HG03135 (cell line): ENCODE measurements around the gene ZBTB46.
"Not testable (repeated sequence)": the region's sequence is repeated elsewhere in the genome, so short reads cannot be mapped to it uniquely, and the experiment has no call there.

ENCODE experiments used
- ATAC-seq: cut with Tn5 transposase; IDR thresholded peaks from one replicate; pipeline ENCODE4 v1.9.1; 2021; ENCODE audit warnings: mild to moderate bottlenecking, moderate library complexity; ENCODE audit not compliant: unreplicated experiment

ZBTB46 gene

DNA sequence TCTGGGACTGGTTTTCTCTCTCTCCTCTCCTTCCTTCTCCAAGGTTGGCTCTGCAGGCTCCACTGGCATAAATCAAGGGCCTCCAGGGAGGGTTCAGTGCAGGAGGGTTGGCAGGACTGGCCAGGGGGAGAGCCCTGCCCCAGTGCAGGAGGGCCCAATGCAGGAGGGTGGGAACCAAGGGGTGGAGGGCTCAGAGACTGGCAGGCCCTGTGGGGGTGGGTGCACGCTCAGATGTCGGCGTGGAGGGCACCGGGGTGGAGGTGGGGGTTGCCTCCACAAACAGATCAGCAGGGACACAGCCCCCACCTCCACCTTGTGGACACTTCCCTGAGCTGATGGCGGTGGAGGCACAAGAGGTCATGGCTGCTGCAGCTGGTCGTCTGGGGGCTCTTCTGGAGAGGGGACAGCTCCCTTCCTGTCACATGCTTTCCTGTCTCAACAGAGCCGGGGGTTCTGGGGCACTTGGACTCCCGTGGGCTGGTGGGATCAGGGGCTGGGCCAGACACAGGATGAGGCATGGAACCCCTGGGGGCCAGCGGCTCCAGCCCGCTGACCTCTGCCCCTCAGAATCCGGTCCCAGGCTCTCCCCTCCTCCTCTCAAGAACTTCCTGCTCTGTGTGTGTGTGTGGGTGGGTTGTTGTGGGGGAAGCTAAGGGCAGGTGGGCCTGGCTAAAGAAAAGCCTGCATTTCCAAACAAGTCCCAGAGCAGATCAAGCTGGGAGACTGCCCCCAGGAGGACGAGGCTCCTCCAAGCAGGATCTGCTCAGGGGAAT, 27.5 kb upstream of the ZBTB46 start:
- ATAC-seq = no peak

- ATAC-seq = no peak
Observed at GRCh38 chr20:63857764-63858392, 26.8 kb upstream of the ZBTB46 start.

- ATAC-seq = no peak
Observed at GRCh38 chr20:63856098-63856511, 25.0 kb upstream of the ZBTB46 start.

- no peak for ATAC-seq
Observed at GRCh38 chr20:63855363-63856097, 24.5 kb upstream of the ZBTB46 start.

- no peak for ATAC-seq
Observed at GRCh38 chr20:63854766-63855362, 23.8 kb upstream of the ZBTB46 start.

DNA sequence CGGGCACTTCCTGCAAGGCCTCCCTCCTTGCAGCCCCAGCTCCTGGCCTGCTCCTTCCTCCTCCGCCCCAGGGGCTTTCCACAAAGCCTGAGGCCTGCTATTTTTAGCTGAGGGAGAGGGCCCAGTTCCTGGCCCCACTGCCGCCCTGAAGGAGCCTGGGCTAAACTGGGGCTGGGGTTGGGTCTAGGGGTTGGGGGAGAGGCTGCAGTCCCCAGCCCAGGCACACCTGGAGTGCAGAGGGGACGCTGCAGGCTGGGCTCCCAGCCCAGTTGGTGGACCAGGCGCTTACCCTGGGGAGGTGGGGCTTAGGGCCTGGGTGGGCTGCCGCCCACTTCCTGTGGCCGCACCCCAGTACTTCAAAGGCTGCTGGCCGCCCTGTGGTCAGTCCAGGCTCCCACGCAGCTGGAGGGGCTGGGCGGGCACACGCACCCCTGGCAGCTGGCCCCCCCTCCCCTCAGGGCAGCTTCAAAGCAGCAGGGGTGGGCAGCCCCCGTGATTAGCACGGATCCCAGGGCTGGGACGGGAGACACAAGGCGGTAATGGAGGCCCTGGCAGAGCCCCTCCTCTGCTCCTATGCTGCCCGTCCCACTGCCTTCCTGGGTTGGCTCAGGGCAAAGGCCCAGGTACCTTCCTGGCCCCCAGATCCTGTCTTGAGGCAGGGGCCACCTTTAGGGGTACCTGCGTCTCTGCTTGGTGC, 23.2 kb upstream of the ZBTB46 start:
- no peak for ATAC-seq

DNA sequence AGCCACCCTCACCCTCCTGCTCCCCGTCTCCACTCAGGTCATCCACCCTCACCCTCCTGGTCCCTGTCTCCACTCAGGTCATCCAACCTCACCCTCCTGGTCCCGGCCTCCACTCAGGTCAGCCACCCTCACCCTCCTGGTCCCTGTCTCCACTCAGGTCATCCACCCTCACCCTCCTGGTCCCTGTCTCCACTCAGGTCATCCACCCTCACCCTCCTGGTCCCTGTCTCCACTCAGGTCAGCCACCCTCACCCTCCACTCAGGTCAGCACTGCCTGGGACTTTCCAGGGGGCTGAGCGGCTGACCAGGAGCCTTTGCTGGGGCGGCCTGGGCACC, 22.6 kb upstream of the ZBTB46 start:
- not testable (repeated sequence) for ATAC-seq

DNA sequence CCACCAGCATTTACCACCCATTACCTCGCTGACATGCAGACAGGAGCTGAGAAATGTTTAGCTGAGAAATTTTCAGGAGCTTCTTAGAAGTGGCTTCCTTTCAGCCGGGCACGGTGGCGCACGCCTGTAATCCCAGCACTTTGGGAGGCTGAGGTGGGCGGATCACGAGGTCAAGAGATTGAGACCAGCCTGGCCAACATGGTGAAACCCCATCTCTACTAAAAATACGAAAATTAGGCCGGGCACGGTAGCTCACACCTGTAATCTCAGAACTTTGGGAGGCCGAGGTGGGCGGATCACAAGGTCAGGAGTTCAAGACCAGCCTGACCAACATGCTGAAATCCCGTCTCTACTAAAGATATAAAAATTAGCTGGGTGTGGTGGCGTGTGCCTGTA, 20.5 kb upstream of the ZBTB46 start:
- ATAC-seq = not testable (repeated sequence)

DNA sequence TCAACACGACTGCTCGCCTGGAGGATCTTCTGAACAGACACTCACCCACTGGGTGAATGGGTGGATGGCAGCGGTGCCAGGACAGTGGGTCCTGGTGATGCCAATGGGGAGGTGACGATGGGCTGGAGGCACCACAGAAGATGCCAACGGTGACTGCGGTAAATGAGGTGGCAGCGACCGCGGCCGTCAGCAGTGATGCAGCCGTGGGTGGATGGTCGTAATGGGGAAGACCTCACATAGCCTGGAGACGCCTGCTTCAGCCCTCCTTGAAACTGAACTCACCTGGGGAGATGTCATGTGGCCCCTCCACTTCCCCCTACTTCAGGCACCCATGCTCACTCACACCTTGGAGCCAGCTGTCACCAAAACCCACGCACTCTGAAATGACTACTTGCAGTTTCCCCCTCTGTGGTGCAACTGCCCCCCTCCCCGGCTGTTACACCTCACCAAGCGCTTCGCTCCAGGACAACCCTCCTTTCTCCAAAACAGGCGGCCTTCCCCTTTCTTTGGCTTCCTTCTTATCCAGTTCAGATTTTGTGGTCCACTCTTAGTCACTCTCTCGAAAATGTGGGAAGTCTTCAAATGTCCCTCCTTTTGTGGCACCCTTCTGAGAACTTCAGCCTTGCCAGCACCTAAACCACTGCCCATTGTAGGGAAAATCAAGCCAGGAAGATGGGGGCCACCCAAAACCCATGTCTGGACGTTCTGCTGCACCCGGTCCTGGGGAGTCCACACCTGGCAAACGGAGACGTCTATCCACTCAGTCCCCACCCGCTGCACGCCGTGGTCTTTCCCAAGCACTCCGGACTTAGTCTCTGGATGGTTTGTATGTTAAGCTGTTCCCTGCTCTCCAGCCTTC, 19.9 kb upstream of the ZBTB46 start:
- ATAC-seq = peak; percentile 82

GRCh38 chr20:63848003-63848911, 17.2 kb upstream of the ZBTB46 start:
- ATAC-seq = no peak

- no peak for ATAC-seq
Observed at GRCh38 chr20:63847237-63848002, 16.4 kb upstream of the ZBTB46 start.

DNA sequence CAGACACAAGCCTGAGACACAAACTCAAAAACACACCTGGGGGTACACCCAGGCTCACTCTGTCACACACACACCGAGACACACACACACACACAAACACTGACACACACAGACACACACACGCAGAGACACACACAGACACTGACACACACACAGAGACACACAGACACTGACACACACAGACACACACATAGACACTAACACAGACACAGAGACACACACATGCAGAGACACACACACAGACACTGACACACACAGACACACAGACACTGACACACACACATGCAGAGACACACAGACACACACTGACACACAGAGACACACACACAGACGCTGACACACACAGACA, 15.8 kb upstream of the ZBTB46 start:
- no peak for ATAC-seq

- ATAC-seq = no peak
Observed at GRCh38 chr20:63846128-63846771, 15.2 kb upstream of the ZBTB46 start.

GRCh38 chr20:63844511-63844991, 13.5 kb upstream of the ZBTB46 start:
- ATAC-seq = no peak

- ATAC-seq = no peak
Observed at GRCh38 chr20:63843778-63844177, 12.7 kb upstream of the ZBTB46 start.

DNA sequence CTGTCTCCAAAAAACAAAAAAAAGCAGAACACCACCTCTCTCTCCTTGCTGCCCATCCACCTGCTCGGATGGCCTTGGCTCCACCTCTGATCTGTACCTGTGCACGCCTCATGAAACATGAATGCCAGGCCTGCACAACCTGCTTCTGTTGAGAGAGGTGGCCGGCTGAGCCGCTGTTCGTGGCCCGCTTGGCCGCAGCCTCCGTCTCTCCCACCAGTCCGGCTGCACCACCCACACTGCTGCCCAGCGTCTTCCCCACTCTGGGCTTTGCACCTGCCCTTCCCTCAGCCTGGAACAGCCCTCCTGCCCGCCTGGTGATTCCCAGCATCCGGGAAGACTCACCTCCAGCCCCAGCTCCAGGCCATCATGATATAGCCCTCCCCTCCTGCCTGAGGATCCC, 12.2 kb upstream of the ZBTB46 start:
- no peak for ATAC-seq

GRCh38 chr20:63842258-63842657, 11.2 kb upstream of the ZBTB46 start:
- ATAC-seq = no peak

- ATAC-seq = no peak
Observed at GRCh38 chr20:63840405-63840828, 9.4 kb upstream of the ZBTB46 start.
